SK-N-SH treated with all-trans-retinoic acid at 6 μM for 48 hours (cell line): ENCODE results near the gene GHDC.

Source experiments
- ARNTL ChIP-seq: fragments of 450-650 bp; formaldehyde crosslinking; IDR thresholded peaks from 2 replicates; pipeline ENCODE4 v1.5.0; 2020; ENCODE audit warnings: low read depth, mild to moderate bottlenecking, moderate library complexity, borderline replicate concordance
- CSDC2 ChIP-seq: fragments of 250-450 bp; sonication (Bioruptor Pico); IDR thresholded peaks from 2 replicates; pipeline ENCODE4 v1.5.0; 2020; ENCODE audit warnings: mild to moderate bottlenecking, moderate library complexity
- ESRRG ChIP-seq: fragments of 250-450 bp; sonication (Bioruptor Pico); IDR thresholded peaks from 2 replicates; pipeline ENCODE4 v1.6.1; 2021; ENCODE audit warnings: mild to moderate bottlenecking
- ISL1 ChIP-seq: fragments of 250-450 bp; sonication (Bioruptor Pico); IDR thresholded peaks from 2 replicates; pipeline ENCODE4 v2.1.2; 2022; ENCODE audit warnings: mild to moderate bottlenecking, moderate library complexity
- PATZ1 ChIP-seq: fragments of 250-450 bp; sonication (Bioruptor Pico); IDR thresholded peaks from 2 replicates; pipeline ENCODE4 v1.8.0; 2020; ENCODE audit warnings: mild to moderate bottlenecking, moderate library complexity, borderline replicate concordance
- TOX ChIP-seq: fragments of 250-450 bp; sonication (Bioruptor Pico); IDR thresholded peaks from 2 replicates; pipeline ENCODE4 v1.8.0; 2021; ENCODE audit warnings: mild to moderate bottlenecking, moderate library complexity, borderline replicate concordance
- ZC3H10 ChIP-seq: fragments of 250-450 bp; sonication (Bioruptor Pico); IDR thresholded peaks from 2 replicates; pipeline ENCODE4 v1.5.1; 2021; ENCODE audit warnings: mild to moderate bottlenecking, moderate library complexity
- TF ChIP-seq, protein P1 (sequence below): fragments of 250-450 bp; sonication (Bioruptor Pico); IDR thresholded peaks from 2 replicates; pipeline ENCODE4 v1.5.0; 2020; ENCODE audit warnings: mild to moderate bottlenecking, moderate library complexity

DNA sequence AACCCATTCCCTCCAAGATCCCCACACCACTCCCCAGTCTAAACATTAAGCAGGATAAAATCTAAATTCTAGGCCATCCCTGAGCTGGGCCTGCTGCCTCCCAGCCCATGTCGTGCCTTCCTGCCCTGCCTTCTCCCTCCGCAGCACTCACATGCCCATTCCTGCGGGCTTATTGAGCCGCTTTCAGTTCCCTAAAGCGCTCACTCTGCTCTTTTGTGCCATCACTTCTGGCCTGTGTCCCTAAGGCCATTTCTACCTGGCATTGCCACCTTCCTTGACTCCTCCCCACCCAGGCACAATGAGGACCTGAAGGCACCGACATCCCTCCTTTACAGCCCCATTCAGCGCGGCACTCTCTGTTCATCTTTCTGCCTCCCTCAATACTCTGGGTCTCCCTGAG, 26.5 kb downstream of the GHDC start:
- TF ChIP-seq, protein P1, sequence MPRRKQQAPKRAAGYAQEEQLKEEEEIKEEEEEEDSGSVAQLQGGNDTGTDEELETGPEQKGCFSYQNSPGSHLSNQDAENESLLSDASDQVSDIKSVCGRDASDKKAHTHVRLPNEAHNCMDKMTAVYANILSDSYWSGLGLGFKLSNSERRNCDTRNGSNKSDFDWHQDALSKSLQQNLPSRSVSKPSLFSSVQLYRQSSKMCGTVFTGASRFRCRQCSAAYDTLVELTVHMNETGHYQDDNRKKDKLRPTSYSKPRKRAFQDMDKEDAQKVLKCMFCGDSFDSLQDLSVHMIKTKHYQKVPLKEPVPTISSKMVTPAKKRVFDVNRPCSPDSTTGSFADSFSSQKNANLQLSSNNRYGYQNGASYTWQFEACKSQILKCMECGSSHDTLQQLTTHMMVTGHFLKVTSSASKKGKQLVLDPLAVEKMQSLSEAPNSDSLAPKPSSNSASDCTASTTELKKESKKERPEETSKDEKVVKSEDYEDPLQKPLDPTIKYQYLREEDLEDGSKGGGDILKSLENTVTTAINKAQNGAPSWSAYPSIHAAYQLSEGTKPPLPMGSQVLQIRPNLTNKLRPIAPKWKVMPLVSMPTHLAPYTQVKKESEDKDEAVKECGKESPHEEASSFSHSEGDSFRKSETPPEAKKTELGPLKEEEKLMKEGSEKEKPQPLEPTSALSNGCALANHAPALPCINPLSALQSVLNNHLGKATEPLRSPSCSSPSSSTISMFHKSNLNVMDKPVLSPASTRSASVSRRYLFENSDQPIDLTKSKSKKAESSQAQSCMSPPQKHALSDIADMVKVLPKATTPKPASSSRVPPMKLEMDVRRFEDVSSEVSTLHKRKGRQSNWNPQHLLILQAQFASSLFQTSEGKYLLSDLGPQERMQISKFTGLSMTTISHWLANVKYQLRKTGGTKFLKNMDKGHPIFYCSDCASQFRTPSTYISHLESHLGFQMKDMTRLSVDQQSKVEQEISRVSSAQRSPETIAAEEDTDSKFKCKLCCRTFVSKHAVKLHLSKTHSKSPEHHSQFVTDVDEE (CRISPR knock-in tag) = no peak
- TF ChIP-seq ESRRG (CRISPR knock-in tag) (no peak), PATZ1 (CRISPR knock-in tag) (no peak), ZC3H10 (CRISPR knock-in tag) (no peak), CSDC2 (CRISPR knock-in tag) (no peak), ARNTL (CRISPR knock-in tag) (no peak), TOX (CRISPR knock-in tag) (no peak), ISL1 (CRISPR knock-in tag) (no peak)
